ENCODE measurements around the gene OBSCN. TPM values are rescaled to one million over a fixed set of nuclear protein-coding genes. Genes with fewer than 3 reads are reported as not detected.

OBSCN gene
- total and polyA plus RNA-seq, 12 donors, result 0.90 to 18.0 (median 5.9) TPM

GRCh38 chr1:228215663-228216116, 7.8 kb downstream of the OBSCN start:
- WGBS, 4 donors, result 83 to 97% (median 96%) methylated on average over 4 to 13 of the region's 13 CpGs
- H3K27me3 ChIP-seq, result peaks cover 11% of the 10 kb centered on the region
- intact Hi-C loops (cut with DNase I), result no loop called here
- H3K9me3 ChIP-seq (replicated peaks in 1 of 3), result no peaks in the 10 kb centered on the region
- H3K4me1 ChIP-seq (replicated peaks in 1 of 2), result peaks cover 5% of the 10 kb centered on the region in 2 donors
- no peak overlapping the region for H3K27ac ChIP-seq
- DNase-seq, result no peak
- TF ChIP-seq CTCF (IDR thresholded peaks at IDR 0.05), result no peak
- TF ChIP-seq POLR2A (IDR thresholded peaks at IDR 0.05), result no peak
- H3K4me3 ChIP-seq, result no peak overlapping the region
- no peaks in the 10 kb centered on the region for H3K36me3 ChIP-seq (replicated peaks in 1 of 2)

DNA sequence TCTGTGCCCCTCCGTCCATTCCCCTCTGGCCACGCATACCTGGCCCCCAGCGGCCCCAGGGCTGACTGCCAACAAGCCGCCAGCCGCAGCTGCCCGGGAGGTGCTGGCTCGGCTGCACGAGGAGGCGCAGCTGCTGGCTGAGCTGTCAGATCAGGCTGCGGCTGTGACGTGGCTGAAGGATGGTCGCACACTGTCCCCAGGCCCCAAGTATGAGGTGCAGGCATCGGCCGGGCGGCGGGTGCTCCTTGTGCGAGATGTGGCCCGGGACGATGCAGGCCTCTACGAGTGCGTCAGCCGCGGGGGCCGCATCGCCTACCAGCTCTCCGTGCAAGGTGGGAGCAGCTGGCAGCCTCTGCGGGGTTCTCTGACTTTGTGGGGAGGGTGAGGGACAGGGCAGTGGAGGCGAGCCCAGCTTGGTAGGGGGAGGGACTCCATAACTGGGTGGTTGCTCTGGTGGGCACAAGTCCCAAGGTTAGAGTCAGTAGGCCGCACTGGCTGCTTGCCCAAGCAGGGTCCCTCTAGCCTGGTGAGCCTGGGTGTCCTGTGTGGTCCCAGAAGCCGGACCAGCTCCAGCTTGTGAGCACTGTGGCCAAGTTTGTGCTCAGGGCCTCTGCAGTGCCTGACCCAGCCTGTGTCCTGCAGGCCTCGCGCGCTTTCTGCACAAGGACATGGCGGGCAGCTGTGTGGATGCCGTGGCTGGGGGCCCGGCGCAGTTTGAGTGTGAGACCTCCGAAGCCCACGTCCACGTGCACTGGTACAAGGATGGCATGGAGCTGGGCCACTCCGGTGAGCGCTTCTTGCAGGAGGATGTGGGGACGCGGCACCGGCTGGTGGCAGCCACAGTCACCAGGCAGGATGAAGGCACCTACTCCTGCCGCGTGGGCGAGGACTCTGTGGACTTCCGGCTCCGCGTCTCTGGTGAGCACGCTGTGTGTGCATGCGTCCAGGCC, 8.8 kb downstream of the OBSCN start:
- H3K9me3 ChIP-seq (replicated peaks in 1 of 3), result no peaks in the 10 kb centered on the region
- peaks cover 5% of the 10 kb centered on the region in 2 donors for H3K4me1 ChIP-seq (replicated peaks in 1 of 2)
- 91 to 95% (median 92%) methylated on average over 25 to 53 of the region's 53 CpGs for WGBS, 4 donors
- intact Hi-C loops (cut with DNase I), result no loop called here
- H3K27ac ChIP-seq, result no peak overlapping the region
- TF ChIP-seq CTCF (IDR thresholded peaks at IDR 0.05) (no peak), POLR2A (IDR thresholded peaks at IDR 0.05) (no peak)
- H3K36me3 ChIP-seq (replicated peaks in 1 of 2), result no peaks in the 10 kb centered on the region
- H3K4me3 ChIP-seq, result no peak overlapping the region
- peaks cover 11% of the 10 kb centered on the region for H3K27me3 ChIP-seq
- no peak for DNase-seq

DNA sequence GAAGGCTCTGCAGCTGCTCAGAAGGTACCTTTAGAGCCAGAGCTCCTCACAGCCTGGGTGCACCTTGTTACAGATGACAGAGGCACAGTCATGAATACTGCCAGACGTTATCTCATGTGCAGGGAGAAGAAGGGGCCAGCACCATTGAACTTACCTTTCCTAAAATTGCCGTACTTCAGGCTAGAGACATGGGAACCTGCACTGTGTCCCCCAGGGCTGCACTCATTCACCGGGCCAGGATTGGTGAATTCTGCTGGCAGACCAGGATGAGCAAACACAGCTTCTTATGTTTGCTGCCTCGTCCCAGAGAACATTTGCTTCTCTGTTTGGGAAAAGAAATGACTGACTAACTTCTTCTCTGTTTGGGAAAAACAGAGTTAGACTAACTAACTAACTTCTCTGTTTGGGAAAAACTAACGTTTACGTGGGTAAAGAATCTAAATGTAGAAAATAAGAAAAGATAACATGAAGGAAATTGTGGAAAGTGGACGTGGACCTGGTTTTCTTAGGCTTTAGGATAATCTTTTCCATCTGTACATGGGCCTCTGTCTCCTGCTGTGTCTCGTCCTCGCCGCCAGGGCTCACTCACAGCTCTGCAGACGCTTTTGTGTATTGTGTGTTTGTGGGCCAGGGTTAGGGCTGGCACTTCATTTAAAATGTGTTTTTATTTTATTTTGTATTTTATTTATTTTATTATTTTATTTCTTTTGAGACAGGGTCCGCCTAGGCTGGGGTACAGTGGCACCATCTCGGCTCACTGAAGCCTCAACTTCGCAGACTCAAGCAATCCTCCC, 9.9 kb downstream of the OBSCN start:
- Histone ChIP-seq H3K4me1 (replicated peaks in 1 of 2) (peaks cover 1 to 3% of the 10 kb centered on the region in 2 donors), H3K9me3 (replicated peaks in 1 of 3) (no peaks in the 10 kb centered on the region), H3K27me3 (no peaks in the 10 kb centered on the region), H3K4me3 (no peak overlapping the region), H3K27ac (no peak overlapping the region), H3K36me3 (replicated peaks in 1 of 2) (no peaks in the 10 kb centered on the region)
- WGBS, 4 donors, result 84 to 86% (median 85%) methylated on average over 14 of the region's 14 CpGs
- TF ChIP-seq POLR2A (IDR thresholded peaks at IDR 0.05) (no peak), CTCF (IDR thresholded peaks at IDR 0.05) (no peak)
- intact Hi-C loops (cut with DNase I), result no loop called here
- no peak for DNase-seq

All from adrenal gland (tissue), 12 donors.